Kidney epithelial cell (primary cell): Measurements from ENCODE around the gene KIT. TPM values are rescaled to one million over a fixed set of nuclear protein-coding genes. Genes with fewer than 3 reads are reported as not detected.
"Not testable (repeated sequence)": the region's sequence is repeated elsewhere in the genome, so short reads cannot be mapped to it uniquely, and the experiment has no call there.

ENCODE experiments used
- DNase-seq: peaks from one replicate; pipeline ENCODE4 v3.0.0-alpha.2; 2010; ENCODE audit warnings: low read depth
- H3K27me3 ChIP-seq: 2 replicates; pipeline ENCODE4 v1.6.0; 2011; ENCODE audit warnings: low read length; ENCODE audit not compliant: control insufficient read depth, insufficient read depth
- H3K36me3 ChIP-seq: 2 replicates; pipeline ENCODE4 v1.5.1; 2011; ENCODE audit warnings: low read length; ENCODE audit not compliant: control insufficient read depth, insufficient read depth
- H3K4me3 ChIP-seq: 2 replicates; pipeline ENCODE4 v1.5.1; 2011; ENCODE audit warnings: low read depth, mild to moderate bottlenecking, control low read depth, low read length
- total RNA-seq: library from RNA; depleted of rRNA; stranded (reverse); fragments of >200 nt; gene quantifications from 2 replicates; pipeline ENCODE4 v1.2.3, GENCODE V29; 2015
- TF ChIP-seq, protein P1 (sequence below): IDR thresholded peaks from 2 replicates; pipeline ENCODE4 v1.5.1; 2011; ENCODE audit warnings: mild to moderate bottlenecking, moderate library complexity, low read length, control low read depth, inconsistent platforms; ENCODE audit not compliant: insufficient read depth, poor library complexity, severe bottlenecking

KIT gene
- total RNA-seq, 1 donor from 2014 or later = 1.7 TPM

DNA sequence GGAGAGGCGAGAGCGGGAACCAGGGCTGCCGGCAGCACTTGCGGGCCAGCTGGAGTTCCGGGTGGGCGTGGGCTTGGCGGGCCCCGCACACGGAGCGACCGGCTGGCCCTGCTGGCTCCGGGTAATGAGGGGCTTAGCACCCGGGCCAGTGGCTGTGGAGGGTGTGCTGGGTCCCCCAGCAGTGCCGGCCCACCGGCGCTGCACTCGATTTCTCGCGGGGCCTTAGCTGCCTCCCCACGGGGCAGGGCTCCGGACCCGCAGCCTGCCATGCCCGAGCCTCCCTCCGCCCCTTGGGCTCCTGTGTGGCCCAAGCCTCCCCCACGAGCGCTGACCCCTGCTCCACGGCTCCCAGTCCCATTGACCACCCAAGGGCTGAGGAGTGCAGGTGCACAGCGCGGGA lies 25.2 kb upstream of the KIT start:
- no peaks in the 10 kb centered on the region for H3K27me3 ChIP-seq
- TF ChIP-seq, protein P1, sequence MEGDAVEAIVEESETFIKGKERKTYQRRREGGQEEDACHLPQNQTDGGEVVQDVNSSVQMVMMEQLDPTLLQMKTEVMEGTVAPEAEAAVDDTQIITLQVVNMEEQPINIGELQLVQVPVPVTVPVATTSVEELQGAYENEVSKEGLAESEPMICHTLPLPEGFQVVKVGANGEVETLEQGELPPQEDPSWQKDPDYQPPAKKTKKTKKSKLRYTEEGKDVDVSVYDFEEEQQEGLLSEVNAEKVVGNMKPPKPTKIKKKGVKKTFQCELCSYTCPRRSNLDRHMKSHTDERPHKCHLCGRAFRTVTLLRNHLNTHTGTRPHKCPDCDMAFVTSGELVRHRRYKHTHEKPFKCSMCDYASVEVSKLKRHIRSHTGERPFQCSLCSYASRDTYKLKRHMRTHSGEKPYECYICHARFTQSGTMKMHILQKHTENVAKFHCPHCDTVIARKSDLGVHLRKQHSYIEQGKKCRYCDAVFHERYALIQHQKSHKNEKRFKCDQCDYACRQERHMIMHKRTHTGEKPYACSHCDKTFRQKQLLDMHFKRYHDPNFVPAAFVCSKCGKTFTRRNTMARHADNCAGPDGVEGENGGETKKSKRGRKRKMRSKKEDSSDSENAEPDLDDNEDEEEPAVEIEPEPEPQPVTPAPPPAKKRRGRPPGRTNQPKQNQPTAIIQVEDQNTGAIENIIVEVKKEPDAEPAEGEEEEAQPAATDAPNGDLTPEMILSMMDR = no peak
- H3K4me3 ChIP-seq = no peak overlapping the region
- DNase-seq = no peak
- no peaks in the 10 kb centered on the region for H3K36me3 ChIP-seq

DNA sequence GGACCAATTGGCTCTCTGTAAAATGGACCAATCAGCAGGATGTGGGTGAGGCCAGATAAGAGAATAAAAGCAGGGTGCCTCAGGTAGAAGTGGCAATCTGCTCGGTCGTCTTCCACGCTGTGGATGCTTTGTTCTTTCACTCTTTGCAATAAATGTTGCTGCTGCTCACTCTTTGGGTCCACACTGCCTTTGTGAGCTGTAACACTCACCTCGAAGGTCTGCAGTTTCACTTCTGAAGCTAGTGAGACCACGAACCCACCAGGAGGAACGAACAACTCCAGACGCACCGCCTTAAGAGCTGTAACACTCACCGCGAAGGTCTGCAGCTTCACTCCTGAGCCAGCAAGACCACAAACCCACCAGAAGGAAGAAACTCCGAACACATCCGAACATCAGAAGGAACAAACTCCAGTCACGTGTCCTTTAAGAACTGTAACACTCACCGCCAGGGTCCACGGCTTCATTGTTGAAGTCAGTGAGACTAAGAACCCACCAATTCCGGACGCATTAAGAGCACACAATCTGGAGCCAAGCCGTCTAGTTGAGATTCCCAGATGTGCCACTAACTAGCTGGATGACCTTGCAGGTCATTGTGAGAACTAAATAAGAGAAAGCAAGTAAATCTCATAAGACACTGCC lies 24.5 kb upstream of the KIT start:
- not testable (repeated sequence) for DNase-seq, H3K27me3 ChIP-seq, H3K4me3 ChIP-seq, H3K36me3 ChIP-seq

- Histone ChIP-seq H3K27me3 (no peaks in the 10 kb centered on the region), H3K36me3 (no peaks in the 10 kb centered on the region), H3K4me3 (no peak overlapping the region)
- DNase-seq = no peak
- TF ChIP-seq, protein P1 = no peak
These were observed 22.4 kb upstream of the KIT start for GRCh38 chr4:54635318-54635717.

DNA sequence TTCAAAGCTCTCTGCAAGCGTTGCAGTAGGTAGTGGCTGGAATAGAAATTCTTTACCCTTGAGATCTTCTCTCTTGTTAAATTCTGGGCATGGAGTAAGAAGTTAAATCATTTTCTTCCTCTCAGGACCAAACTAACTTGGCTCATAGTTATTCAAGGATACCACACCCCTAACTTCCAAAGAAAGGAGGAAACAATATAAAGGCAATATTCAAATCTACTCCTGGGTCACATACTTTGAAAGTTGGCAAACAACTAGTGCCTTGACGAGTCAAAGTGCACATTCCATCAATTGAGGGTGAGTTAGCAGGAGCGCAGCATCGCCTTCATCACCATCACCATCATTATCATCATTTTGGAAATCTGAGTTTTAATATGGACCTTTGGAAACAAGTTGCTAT lies 20.4 kb upstream of the KIT start:
- no peak overlapping the region for H3K4me3 ChIP-seq
- H3K36me3 ChIP-seq = no peaks in the 10 kb centered on the region
- no peaks in the 10 kb centered on the region for H3K27me3 ChIP-seq
- DNase-seq = no peak
- TF ChIP-seq, protein P1 = no peak

DNA sequence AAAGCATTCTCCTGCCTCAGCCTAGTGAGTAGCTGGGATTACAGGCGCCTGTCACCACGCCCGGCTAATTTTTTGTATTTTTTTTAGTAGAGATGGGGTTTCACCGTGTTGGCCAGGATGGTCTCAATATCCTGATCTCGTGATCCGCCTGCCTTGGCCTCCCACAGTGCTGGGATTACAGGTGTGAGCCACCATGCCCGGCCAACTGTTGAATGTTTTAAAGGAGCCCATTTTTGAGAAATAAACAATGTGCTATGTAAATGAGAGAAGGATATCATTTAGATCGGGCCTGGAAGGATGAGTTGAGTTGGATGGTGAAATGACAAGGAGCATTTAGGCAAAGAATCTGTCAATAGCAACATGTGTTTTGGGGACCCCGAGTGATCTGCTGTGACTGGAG lies 16.7 kb upstream of the KIT start:
- not testable (repeated sequence) for H3K36me3 ChIP-seq, DNase-seq, H3K27me3 ChIP-seq, H3K4me3 ChIP-seq

DNA sequence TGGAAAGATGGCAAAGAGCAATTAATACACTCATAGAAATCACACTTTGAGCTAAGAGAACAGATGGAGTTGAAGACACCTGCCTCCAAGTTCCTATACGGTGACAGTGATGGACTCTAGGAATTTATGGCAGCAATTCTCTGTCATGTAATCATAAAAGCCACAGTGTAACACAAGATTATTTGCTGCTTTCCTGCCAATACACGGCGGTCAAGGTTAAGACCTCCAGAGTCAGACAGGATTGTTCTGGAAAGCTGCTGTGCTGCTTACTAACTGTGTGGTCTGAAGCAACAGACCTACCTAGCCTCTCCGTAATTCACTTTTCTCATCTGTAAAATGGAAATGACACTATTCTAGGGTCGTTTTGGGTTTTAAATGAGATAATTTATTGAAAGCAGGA lies 14.6 kb upstream of the KIT start:
- Histone ChIP-seq H3K4me3 (no peak overlapping the region), H3K36me3 (no peaks in the 10 kb centered on the region), H3K27me3 (no peaks in the 10 kb centered on the region)
- no peak for DNase-seq
- TF ChIP-seq, protein P1 = no peak

GRCh38 chr4:54643958-54644751 lies 13.6 kb upstream of the KIT start:
- H3K36me3 ChIP-seq = no peaks in the 10 kb centered on the region
- TF ChIP-seq, protein P1 = no peak
- no peaks in the 10 kb centered on the region for H3K27me3 ChIP-seq
- no peak for DNase-seq
- no peak overlapping the region for H3K4me3 ChIP-seq
